Fibroblast of lung (primary cell): ENCODE results near the gene GFER.

ENCODE experiments used
- CTCF ChIP-seq, 2 donors: IDR thresholded peaks in 1 of 2; conservative IDR thresholded peaks in 1 of 2; 1 replicate in 1 of 2; 2 replicates in 1 of 2; pipeline ENCODE4 v1.5.1; 2011 to 2012; ENCODE audit warnings: low read length in 2 of 2, control low read depth in 1 of 2, inconsistent platforms in 1 of 2, low read depth in 1 of 2, mild to moderate bottlenecking in 1 of 2
- EZH2 ChIP-seq: IDR thresholded peaks from 2 replicates; pipeline ENCODE4 v1.5.1; 2012; ENCODE audit warnings: low read length, control low read depth, mild to moderate bottlenecking; ENCODE audit errors: missing control alignments

- TF ChIP-seq EZH2 (no peak), CTCF (conservative IDR thresholded peaks at IDR 0.05 in 1 of 2, IDR thresholded peaks at IDR 0.05 in 1 of 2; ENCODE audit: low read depth in 1 of 2, low read length in 2 of 2) (no peak)
Measured at GRCh38 chr16:1950047-1950446, 33.9 kb upstream of the GFER start.
